K562 (cell line): ENCODE data around the gene GALE. TPM values are rescaled to one million over a fixed set of nuclear protein-coding genes. Genes with fewer than 3 reads are reported as not detected.

Source experiments
- ATAC-seq: fragments of 200-7000 bp; cut with Tn5 transposase; 3 replicates; pipeline ENCODE4 v1.9.1; 2020; ENCODE audit warnings: moderate library complexity
- BruUV-seq: library from RNA; stranded (reverse); fragments of 400-500 nt; replicated peaks from 2 replicates; lab custom pipeline; 2021; lab: Mats Ljungman, UMichigan
- CTCF ChIA-PET: fragments of 300-600 bp; formaldehyde crosslinking; extraction: SDS; loops from one replicate; lab custom pipeline; 2021; ENCODE audit warnings: low intra/inter-chr PET ratio; lab: Yijun Ruan, JAX
- POLR2A ChIA-PET: fragments of 300-600, 350-650 bp; sonication (Branson Sonifier 250); formaldehyde crosslinking; extraction: SDS; loops from one replicate; lab custom pipeline; 2021; ENCODE audit warnings: antibody characterized with exemption, inconsistent platforms; lab: Yijun Ruan, JAX
- DNase-seq, 4 experiments: peaks; one replicate each; pipeline versions ENCODE4 v3.0.0 to v3.0.0-alpha.2; 2011 to 2018; ENCODE audit warnings: low spot score in 3 of 4, mixed read lengths in 3 of 4; ENCODE audit errors: extremely low read depth in 1 of 4
- FAIRE-seq: peaks from 2 replicates; lab custom pipeline; 2011; peaks lifted over from hg19 to GRCh38; lab: Jason Lieb, UNC
- H2AFZ ChIP-seq: 2 replicates; pipeline ENCODE4 v1.6.0; 2011; ENCODE audit warnings: low read depth, low read length, control low read depth, inconsistent platforms
- H3K27ac ChIP-seq: fragments of 200-600 bp; 3 replicates; pipeline ENCODE4 v1.8.0; 2011; ENCODE audit warnings: low read depth, mild to moderate bottlenecking, control low read depth, inconsistent platforms, low read length, moderate library complexity, mixed read lengths; ENCODE audit errors: extremely low read depth
- H3K27me3 ChIP-seq, 2 experiments: fragments of 300-600 bp in 1 of 2; 2 replicates in 1 of 2; 3 replicates in 1 of 2; pipeline versions ENCODE4 v1.6.0 to v1.8.0; 2011; ENCODE audit warnings: inconsistent platforms in 2 of 2, low read length in 2 of 2, mild to moderate bottlenecking in 1 of 2, mixed read lengths in 1 of 2, moderate library complexity in 1 of 2; ENCODE audit not compliant: control insufficient read depth in 2 of 2, insufficient read depth in 2 of 2
- H3K36me3 ChIP-seq: fragments of 300-600 bp; 3 replicates; pipeline ENCODE4 v1.8.0; 2011; ENCODE audit warnings: mild to moderate bottlenecking, low read length, inconsistent platforms; ENCODE audit not compliant: control insufficient read depth, insufficient read depth
- H3K4me1 ChIP-seq, 2 experiments: fragments of 200-600 bp in 1 of 2; replicated peaks in 1 of 2; 2 replicates in 1 of 2; 3 replicates in 1 of 2; pipeline versions ENCODE4 v1.5.1 to v1.8.0; 2011; ENCODE audit warnings: inconsistent platforms in 2 of 2, low read length in 2 of 2, mild to moderate bottlenecking in 1 of 2, mixed read lengths in 1 of 2, moderate library complexity in 1 of 2; ENCODE audit not compliant: control insufficient read depth in 2 of 2, insufficient read depth in 2 of 2
- H3K4me2 ChIP-seq: 2 replicates; pipeline ENCODE4 v1.6.1; 2011; ENCODE audit warnings: low read length, control low read depth, inconsistent platforms, mixed read lengths; ENCODE audit not compliant: insufficient read depth
- H3K4me3 ChIP-seq: fragments of 200-600 bp; sonication (generic), shearing (Covaris generic); 2 replicates; pipeline ENCODE4 v1.5.1; 2016; ENCODE audit warnings: control low read depth, inconsistent platforms
- H3K79me2 ChIP-seq: fragments of 200-600 bp; 3 replicates; pipeline ENCODE4 v1.8.0; 2011; ENCODE audit warnings: low read length, inconsistent platforms; ENCODE audit not compliant: control insufficient read depth, insufficient read depth
- H3K9ac ChIP-seq, 2 experiments: 2 replicates each; pipeline versions ENCODE4 v1.6.0 to v1.6.1; 2011; ENCODE audit warnings: low read depth in 2 of 2, low read length in 2 of 2, control low read depth in 1 of 2, inconsistent platforms in 1 of 2, mild to moderate bottlenecking in 1 of 2, mixed read lengths in 1 of 2; ENCODE audit not compliant: insufficient read depth in 1 of 2
- H3K9me1 ChIP-seq: one replicate; pipeline ENCODE4 v1.6.0; 2011; ENCODE audit warnings: inconsistent platforms, mild to moderate bottlenecking, low read length, moderate library complexity; ENCODE audit not compliant: control insufficient read depth, insufficient read depth
- H3K9me3 ChIP-seq: replicated peaks from 2 replicates; pipeline ENCODE4 v1.5.1; 2011; ENCODE audit warnings: low read depth, low read length, inconsistent platforms; ENCODE audit not compliant: control insufficient read depth, insufficient read depth
- H4K20me1 ChIP-seq: replicated peaks from 2 replicates; pipeline ENCODE4 v1.6.1; 2011; ENCODE audit warnings: low read length, inconsistent platforms, mixed read lengths; ENCODE audit not compliant: control insufficient read depth, insufficient read depth
- CBFA2T3 ChIP-seq: fragments of 450-650 bp; IDR thresholded peaks from 2 replicates; pipeline ENCODE4 v1.6.1; 2017
- E2F3 ChIP-seq: fragments of 250-450 bp; sonication (Bioruptor Pico); IDR thresholded peaks from 2 replicates; pipeline ENCODE4 v1.4.0; 2020; ENCODE audit warnings: mild to moderate bottlenecking
- ETV5 ChIP-seq: sonication (generic); formaldehyde crosslinking; IDR thresholded peaks from 2 replicates; pipeline ENCODE4 v1.4.0; 2020; ENCODE audit warnings: low read depth, mild to moderate bottlenecking, missing genetic modification reagents
- GTF2E2 ChIP-seq: fragments of 200-800 bp; sonication (Bioruptor generic); IDR thresholded peaks from 2 replicates; pipeline ENCODE4 v1.6.1; 2016; ENCODE audit warnings: missing genetic modification characterization, missing compliant biosample characterization
- NFATC3 ChIP-seq: fragments of 450-650 bp; IDR thresholded peaks from 2 replicates; pipeline ENCODE4 v1.6.1; 2017; ENCODE audit warnings: mild to moderate bottlenecking
- POLR2AphosphoS2 ChIP-seq: IDR thresholded peaks from 2 replicates; pipeline ENCODE4 v1.6.1; 2012; ENCODE audit warnings: low read length, improper control_type of control experiment
- RBFOX2 ChIP-seq: fragments of 200-400 bp; formaldehyde crosslinking; IDR thresholded peaks from 2 replicates; pipeline ENCODE4 v1.6.1; 2017; ENCODE audit warnings: low read depth, mild to moderate bottlenecking, low read length, moderate library complexity
- STAG1 ChIP-seq: sonication (generic); formaldehyde crosslinking; IDR thresholded peaks from 2 replicates; pipeline ENCODE4 v1.5.0; 2020; ENCODE audit warnings: missing genetic modification reagents, borderline replicate concordance
- TAL1 ChIP-seq: fragments of 450-650 bp; IDR thresholded peaks from 2 replicates; pipeline ENCODE4 v1.6.1; 2016; ENCODE audit warnings: mild to moderate bottlenecking
- ZNF511 ChIP-seq: sonication (generic); formaldehyde crosslinking; IDR thresholded peaks from 2 replicates; pipeline ENCODE4 v1.8.0; 2022; ENCODE audit warnings: mild to moderate bottlenecking, missing genetic modification reagents
- ZNF57 ChIP-seq: fragments of 450-650 bp; formaldehyde crosslinking; IDR thresholded peaks from 2 replicates; pipeline ENCODE4 v1.4.0; 2020; ENCODE audit warnings: mild to moderate bottlenecking, moderate library complexity
- ZNF766 ChIP-seq: fragments of 200-800 bp; sonication (Bioruptor generic); conservative IDR thresholded peaks from 2 replicates; pipeline ENCODE4 v1.6.1; 2016; ENCODE audit warnings: missing genetic modification characterization, missing compliant biosample characterization
- ZNF778 ChIP-seq: fragments of 450-650 bp; formaldehyde crosslinking; IDR thresholded peaks from 2 replicates; pipeline ENCODE4 v1.4.0; 2020; ENCODE audit warnings: mild to moderate bottlenecking, moderate library complexity
- WGBS: fragments of 100-300 bp; shearing (Covaris generic); methylation state at CpG from one replicate; pipeline ENCODE4 v1.1.6; 2016; ENCODE audit warnings: low coverage, mixed read lengths; ENCODE audit not compliant: insufficient coverage; ENCODE audit errors: missing lambda C conversion rate; 5-methylcytosine and 5-hydroxymethylcytosine counted together
- in situ Hi-C: fragments of 300-500 bp; cut with MboI; formaldehyde crosslinking; loops from 4 replicates; pipeline ENCODE4 v1.15.0; 2018; ENCODE audit warnings: inconsistent platforms, mixed read lengths
- intact Hi-C: fragments of 100-400 bp; cut with micrococcal nuclease; formaldehyde crosslinking; loops from 2 replicates; pipeline ENCODE4 v1.14.2; 2022
- polyA plus RNA-seq, 8 experiments: library from polyadenylated mRNA; depleted of rRNA in 4 of 8; stranded (reverse) in 5 of 8; unstranded in 3 of 8; fragments of >200 nt; fragmentation: Nextera tagmentation in 2 of 8; fragmentation: Illumina TruSeq in 1 of 8; extraction: Ambion mirVana in 2 of 8; extraction: Trizol in 1 of 8; gene quantifications; 2 replicates each; pipeline versions ENCODE4 v1.2.1 to v1.2.3, GENCODE V29; 2011 to 2014; ENCODE audit warnings: inconsistent platforms in 1 of 8, missing spikeins in 1 of 8
- total RNA-seq, 7 experiments: library from RNA; depleted of rRNA in 6 of 7; stranded (reverse); fragments of >200 nt in 6 of 7; fragmentation: Illumina TruSeq in 2 of 7; extraction: Trizol in 2 of 7; gene quantifications; 2 replicates each; pipeline versions ENCODE4 v1.2.1 to v1.2.3, GENCODE V29; 2011 to 2021; ENCODE audit warnings: low replicate concordance in 1 of 7
- TF ChIP-seq, protein P1 (sequence below): fragments of 150-350 bp; IDR thresholded peaks from 2 replicates; pipeline ENCODE4 v1.6.1; 2014; ENCODE audit warnings: low read depth, mild to moderate bottlenecking, low read length, borderline replicate concordance

Gene GALE
- total and polyA plus RNA-seq, 9 of the 15 experiments (the other 6 are each of a cell fraction or from before 2014, with no cell fraction given): 8.4 to 139 (median 88.3) TPM

- FAIRE-seq (no peak), DNase-seq (no peak), ATAC-seq (no peak)
- POLR2A ChIA-PET: interaction anchor here (1.2 to 3.3 kb wide), 3 partner anchors 10 to 46 kb away, joined by 6 to 12 read pairs (median 10); partner anchors contain the start of gene PITHD1
- no peak overlapping the region for H3K27ac ChIP-seq
- H3K27me3 ChIP-seq: no peaks in the 10 kb centered on the region
- 42% methylated on average over 7 of the region's 7 CpGs for WGBS
- CTCF ChIA-PET: no interaction called here
- H3K9me3 ChIP-seq: no peaks in the 10 kb centered on the region
- peak overlapping the region; percentile 90; the same call in 1 of the 2 replicates for H3K4me3 ChIP-seq
- in situ Hi-C loops: no loop called here
- TF ChIP-seq CBFA2T3 (0 out of 2 replicates have a peak, but pooled peaks have one; percentile 31), ZNF57 (CRISPR knock-in tag) (no peak)
- H3K4me1 ChIP-seq: peaks cover 5 to 17% of the 10 kb centered on the region in 2 experiments; a peak in 4 of 5 replicates
- H3K79me2 ChIP-seq: peaks cover 14% of the 10 kb centered on the region
- no peaks in the 10 kb centered on the region for H3K9me1 ChIP-seq
- intact Hi-C loops: no loop called here
- H3K9ac ChIP-seq: peak overlapping the region; percentile 11 to 99; a peak in 3 of 4 replicates
- no peak overlapping the region for H2AFZ ChIP-seq
- H3K36me3 ChIP-seq: no peaks in the 10 kb centered on the region; the same call in 2 of the 3 replicates
- H4K20me1 ChIP-seq: no peaks in the 10 kb centered on the region
- no TSS peak for BruUV-seq
- H3K4me2 ChIP-seq: peak overlapping the region; percentile 100
Measured at GRCh38 chr1:23823767-23824166, 23.2 kb upstream of the GALE start.

GRCh38 chr1:23817633-23818032 lies 17.1 kb upstream of the GALE start:
- no peaks in the 10 kb centered on the region for H3K9me3 ChIP-seq
- H3K9me1 ChIP-seq: no peaks in the 10 kb centered on the region
- H3K9ac ChIP-seq: no peak overlapping the region
- in situ Hi-C loops (no loop called here), intact Hi-C loops (no loop called here)
- no peaks in the 10 kb centered on the region for H4K20me1 ChIP-seq
- no peak overlapping the region for H3K4me2 ChIP-seq
- no peak overlapping the region for H3K4me3 ChIP-seq
- POLR2A ChIA-PET: interaction anchor here (1.3 kb wide), 2 partner anchors 13 to 17 kb away, joined by 3 to 4 read pairs; no protein-coding TSS in a partner anchor
- no peaks in the 10 kb centered on the region for H3K79me2 ChIP-seq
- no peaks in the 10 kb centered on the region for H3K27me3 ChIP-seq
- FAIRE-seq: no peak
- no peaks in the 10 kb centered on the region; a peak in 1 of 5 replicates for H3K4me1 ChIP-seq
- no TSS peak for BruUV-seq
- CTCF ChIA-PET: no interaction called here
- DNase-seq: no peak
- H2AFZ ChIP-seq: no peak overlapping the region
- no peak overlapping the region for H3K27ac ChIP-seq
- ATAC-seq: no peak
- 44% methylated on average over 3 of the region's 3 CpGs for WGBS
- peaks cover 25% of the 10 kb centered on the region; the same call in 2 of the 3 replicates for H3K36me3 ChIP-seq
- TF ChIP-seq GTF2E2 (tag) (no peak), STAG1 (CRISPR knock-in tag) (no peak), ZNF778 (no peak), ZNF766 (CRISPR knock-in tag) (no peak), E2F3 (CRISPR knock-in tag) (no peak), POLR2AphosphoS2 (no peak), RBFOX2 (no peak), TAL1 (no peak), NFATC3 (no peak), ETV5 (CRISPR knock-in tag) (no peak), ZNF511 (CRISPR knock-in tag) (no peak)
- TF ChIP-seq, protein P1, sequence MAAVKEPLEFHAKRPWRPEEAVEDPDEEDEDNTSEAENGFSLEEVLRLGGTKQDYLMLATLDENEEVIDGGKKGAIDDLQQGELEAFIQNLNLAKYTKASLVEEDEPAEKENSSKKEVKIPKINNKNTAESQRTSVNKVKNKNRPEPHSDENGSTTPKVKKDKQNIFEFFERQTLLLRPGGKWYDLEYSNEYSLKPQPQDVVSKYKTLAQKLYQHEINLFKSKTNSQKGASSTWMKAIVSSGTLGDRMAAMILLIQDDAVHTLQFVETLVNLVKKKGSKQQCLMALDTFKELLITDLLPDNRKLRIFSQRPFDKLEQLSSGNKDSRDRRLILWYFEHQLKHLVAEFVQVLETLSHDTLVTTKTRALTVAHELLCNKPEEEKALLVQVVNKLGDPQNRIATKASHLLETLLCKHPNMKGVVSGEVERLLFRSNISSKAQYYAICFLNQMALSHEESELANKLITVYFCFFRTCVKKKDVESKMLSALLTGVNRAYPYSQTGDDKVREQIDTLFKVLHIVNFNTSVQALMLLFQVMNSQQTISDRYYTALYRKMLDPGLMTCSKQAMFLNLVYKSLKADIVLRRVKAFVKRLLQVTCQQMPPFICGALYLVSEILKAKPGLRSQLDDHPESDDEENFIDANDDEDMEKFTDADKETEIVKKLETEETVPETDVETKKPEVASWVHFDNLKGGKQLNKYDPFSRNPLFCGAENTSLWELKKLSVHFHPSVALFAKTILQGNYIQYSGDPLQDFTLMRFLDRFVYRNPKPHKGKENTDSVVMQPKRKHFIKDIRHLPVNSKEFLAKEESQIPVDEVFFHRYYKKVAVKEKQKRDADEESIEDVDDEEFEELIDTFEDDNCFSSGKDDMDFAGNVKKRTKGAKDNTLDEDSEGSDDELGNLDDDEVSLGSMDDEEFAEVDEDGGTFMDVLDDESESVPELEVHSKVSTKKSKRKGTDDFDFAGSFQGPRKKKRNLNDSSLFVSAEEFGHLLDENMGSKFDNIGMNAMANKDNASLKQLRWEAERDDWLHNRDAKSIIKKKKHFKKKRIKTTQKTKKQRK: no peak
